Stimulated activated CD8-positive, alpha-beta memory T cell treated with anti-CD3 and anti-CD28 coated beads, Interleukin-4, amount 100 ng/mL, for 24 hours (primary cell): ENCODE measurements around the gene PPP5C.
A peak's percentile ranks its signal among the peaks of the same experiment; 100 is the strongest.
"Not testable (repeated sequence)": the region's sequence is repeated elsewhere in the genome, so short reads cannot be mapped to it uniquely, and the experiment has no call there.

Experiments used
- DNase-seq: peaks from one replicate; pipeline ENCODE4 v3.0.0-alpha.2; 2020; ENCODE audit warnings: low read depth

The PPP5C gene

GRCh38 chr19:46410205-46411087, 63.6 kb downstream of the PPP5C start:
- DNase-seq = no peak

GRCh38 chr19:46411088-46411924, 64.4 kb downstream of the PPP5C start:
- no peak for DNase-seq

- DNase-seq = no peak
Observed at GRCh38 chr19:46411925-46412649, 65.2 kb downstream of the PPP5C start.

DNA sequence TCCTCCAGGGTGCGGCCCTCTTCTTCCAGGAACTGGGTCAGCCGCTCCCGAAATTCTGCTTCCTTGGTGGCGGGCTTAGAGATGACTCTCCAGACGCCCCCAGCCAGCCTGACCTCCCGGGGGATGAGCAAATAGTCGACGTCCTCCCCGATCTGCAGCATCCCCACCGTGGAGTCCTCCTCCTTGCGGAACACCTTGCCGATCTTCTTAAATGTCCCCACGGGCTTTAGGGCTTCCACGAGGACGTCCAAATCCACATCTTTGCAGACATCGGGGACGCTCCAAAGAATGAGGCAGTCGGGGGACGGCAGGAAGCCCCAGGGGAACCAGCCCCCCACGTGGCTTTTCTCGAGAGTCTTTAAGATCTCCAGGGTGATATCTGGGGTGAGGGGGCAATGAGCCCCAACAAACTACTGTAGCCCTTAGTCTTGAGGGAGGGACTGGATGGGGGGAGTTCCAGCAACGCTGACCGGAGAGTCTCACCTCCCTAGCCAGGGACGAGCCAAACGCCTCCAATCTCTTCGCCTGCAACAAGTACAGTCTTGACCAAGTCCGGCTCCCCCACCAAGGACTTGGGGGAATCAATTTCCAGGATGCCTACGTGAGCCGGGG, 65.9 kb downstream of the PPP5C start:
- DNase-seq = no peak

DNA sequence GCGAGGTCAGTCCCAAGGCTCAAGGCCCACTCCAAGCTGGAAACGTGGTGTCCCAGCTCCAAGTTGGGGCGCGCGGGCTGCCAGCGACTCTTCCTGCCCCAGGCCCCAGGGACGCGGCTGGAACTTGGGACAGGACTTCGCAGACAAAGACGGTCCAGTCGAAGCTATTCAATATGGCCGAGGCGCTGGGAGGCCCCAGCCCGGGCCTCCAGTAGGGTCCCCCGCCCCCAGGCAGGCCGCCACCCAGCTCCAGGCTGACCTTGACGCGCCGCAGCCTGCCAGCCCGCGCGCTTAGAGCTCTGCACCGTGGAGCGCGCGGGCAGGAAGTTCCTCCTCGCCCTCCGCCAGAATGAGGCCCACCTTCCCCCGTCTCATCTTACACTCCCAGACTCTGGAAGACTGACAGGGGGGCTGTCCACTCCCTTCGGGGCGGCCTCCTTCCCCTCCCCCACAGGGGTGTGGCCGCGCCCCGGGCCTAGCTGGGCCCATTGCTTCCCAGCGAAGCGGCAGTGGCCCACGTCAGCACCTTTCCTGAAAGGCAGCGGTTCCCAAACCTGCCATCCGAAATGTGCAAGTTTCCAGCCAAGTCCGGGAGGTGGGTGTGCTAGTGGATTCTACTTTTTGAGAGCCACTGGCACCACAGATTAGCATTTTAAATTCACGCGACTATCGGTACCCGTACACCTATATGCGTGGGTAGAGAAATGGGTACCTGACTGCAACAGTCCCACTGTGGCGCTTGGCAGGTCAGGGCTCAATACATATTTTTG, 66.6 kb downstream of the PPP5C start, which contains the start of gene CCDC8:
TSS of gene CCDC8 (minus strand) at position 303 of the 770 bp plus-strand sequence. CDS start 754 bp downstream, outside the sequence.
- DNase-seq = no peak

GRCh38 chr19:46414899-46415298, 68.0 kb downstream of the PPP5C start:
- not testable (repeated sequence) for DNase-seq

- peak; percentile 45 for DNase-seq
Observed at GRCh38 chr19:46415804-46416709, 69.2 kb downstream of the PPP5C start.

GRCh38 chr19:46420056-46420455, 73.2 kb downstream of the PPP5C start:
- DNase-seq = no peak

GRCh38 chr19:46422344-46422743, 75.5 kb downstream of the PPP5C start:
- DNase-seq = no peak

DNA sequence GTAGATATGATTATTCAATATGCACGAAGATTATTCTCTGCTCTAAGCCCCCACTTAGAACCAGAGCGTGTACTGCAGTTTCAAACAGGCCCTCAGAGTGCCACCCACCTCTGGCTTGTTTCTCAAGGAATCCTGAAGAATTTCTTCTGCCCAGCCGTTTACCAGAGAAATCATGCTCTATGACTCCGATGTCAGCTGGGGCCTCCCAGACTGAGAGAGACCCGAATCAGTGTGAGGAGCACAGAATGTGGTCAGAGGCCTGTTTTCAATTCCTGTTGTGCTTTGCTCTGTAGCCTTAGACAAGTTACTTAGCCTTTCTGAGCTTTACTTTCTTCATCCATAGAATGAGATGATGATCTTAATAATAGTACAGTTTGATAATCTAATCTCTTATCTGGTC, 76.3 kb downstream of the PPP5C start:
- DNase-seq = no peak

GRCh38 chr19:46426035-46426505, 79.2 kb downstream of the PPP5C start:
- no peak for DNase-seq

DNA sequence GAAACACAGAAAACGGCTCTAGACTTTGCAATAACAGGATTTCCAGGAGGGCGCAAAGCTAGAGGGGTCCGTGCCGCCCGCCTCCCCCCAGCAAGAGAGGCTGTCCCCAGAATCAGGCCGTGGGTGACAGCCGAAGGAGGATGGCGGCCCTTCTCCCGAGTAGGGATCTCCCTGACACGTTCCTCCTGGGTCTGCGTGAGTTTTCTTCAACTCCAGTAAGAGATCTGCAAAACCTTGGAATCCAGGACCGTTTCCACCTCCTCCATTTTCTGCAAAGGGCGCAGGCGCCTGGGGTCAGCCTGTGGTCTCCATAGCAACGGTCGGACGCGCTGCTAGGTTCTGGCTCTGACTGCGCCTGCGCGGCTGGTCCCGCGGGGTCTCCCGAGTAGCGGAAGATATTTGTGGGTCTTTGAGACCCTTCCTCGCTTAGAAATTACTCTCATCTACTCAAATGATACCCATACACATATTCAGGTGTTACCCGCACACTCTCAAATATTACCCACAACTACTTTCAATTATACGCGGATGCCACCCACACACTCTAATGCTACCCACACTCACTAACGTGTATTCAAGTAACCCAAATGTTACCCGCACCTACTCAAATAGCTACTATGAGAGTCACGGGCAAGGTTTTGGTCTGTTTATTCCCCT, 79.7 kb downstream of the PPP5C start:
- DNase-seq = peak; percentile 42

DNA sequence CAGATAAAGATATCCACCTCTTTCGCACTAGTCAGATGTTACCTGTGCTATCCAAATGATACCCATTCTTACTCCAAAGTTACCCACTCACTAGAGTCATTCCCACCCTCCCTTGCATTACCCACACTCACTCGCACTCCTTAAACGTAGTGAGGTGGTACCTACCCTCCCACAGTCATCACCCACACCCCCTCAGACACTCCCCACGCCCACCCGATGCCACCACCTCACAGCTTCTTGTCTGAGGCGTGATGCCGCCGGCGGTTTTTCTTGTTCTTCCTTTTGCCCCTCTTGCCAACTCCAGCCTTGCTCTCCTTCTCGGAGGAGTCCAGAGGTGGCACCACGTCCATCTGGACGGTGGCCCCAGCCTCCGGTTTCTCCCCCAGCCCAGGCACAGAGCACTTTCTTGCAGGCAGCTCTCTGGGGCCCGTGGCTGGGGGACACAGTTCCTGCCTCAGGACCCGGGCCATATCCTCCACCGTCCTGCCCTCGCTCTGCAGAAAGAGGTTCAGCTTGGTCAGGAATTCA, 80.7 kb downstream of the PPP5C start:
- no peak for DNase-seq

DNA sequence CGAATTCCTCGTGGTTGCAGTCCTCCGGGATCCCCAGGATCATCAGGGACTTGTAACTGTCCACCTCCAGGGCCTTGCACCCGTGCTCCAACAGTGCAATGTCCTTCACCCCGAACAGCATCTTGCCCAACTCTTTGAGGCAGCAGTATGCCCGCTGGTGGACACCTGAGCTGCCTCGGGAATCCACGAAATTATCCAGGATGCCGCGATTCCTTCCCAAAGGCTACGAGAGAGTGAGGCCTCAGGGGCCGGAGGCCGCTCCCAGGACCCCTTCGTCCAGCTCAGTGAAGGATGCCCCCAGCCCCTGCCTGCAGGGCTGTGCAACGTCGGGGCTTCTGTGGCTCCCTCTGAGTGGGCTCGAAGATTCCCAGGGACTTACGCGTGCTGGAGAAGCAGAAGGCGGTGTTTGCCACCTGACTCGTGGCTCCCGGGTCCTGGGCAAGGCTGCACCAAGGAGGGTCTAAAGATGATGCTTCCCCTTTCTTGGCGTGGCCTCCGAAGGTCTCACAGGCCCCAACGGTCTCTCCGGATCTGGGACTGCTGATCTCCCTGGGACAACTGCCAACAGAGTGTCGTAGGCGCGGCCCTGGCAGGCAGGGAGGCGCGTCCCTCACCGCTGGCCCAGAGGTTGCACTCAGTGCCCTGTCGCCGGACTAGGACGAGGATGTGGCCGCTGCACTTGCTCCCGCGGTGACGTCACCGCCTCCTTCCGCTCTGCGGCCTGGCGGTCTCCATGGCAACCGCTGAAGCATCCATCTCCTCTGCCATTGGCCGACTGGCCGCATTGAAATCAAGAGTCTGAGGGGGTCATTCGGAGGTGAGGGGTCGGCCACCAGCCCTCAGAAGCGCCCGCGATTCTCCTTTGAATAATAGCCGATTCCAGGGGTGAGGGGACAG, 81.6 kb downstream of the PPP5C start, which contains the start of gene PNMA8C:
TSS of gene PNMA8C (minus strand) at position 698 of the 897 bp plus-strand sequence. CDS start at position 121, 577 bp downstream.
- DNase-seq = peak; percentile 33

DNA sequence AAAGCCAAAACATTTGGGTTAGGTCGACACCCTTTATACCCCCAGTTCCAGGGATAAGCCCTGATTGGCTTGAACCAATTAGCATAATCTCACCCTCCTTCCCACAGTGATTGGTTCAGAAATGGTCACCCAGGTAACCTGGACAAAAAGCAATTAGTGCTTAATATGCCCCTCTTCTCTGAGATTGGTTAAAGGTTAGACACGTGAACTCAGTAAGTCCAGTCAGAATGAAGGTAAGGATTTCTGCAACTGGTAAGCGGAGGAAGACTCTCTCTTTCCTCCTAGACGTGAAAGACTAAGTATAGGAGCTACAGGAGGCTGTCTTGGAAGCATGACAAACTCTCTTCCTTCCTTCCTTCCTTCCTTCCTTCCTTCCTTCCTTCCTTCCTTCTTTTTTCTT, 83.1 kb downstream of the PPP5C start:
- no peak for DNase-seq

GRCh38 chr19:46431824-46432223, 84.9 kb downstream of the PPP5C start:
- DNase-seq = no peak

DNA sequence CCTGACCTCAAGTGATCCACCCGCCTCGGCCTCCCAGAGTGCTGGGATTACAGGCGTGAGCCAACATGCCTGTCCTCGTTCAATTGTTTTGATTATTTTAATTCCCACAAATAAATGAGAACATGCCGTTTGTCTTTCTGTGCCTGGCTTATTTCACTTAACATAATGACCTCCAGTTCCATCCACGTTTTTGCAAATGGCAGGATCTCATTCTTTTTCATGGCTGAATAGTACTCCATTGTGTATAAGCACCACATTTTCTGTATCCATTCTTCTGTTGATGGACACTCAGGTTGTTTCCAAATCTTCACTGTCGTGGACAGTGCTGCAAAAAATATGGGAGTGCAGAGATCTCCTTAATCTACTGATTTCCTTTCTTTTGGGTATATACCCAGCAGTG, 86.6 kb downstream of the PPP5C start:
- DNase-seq = not testable (repeated sequence)

- DNase-seq = no peak
Observed at GRCh38 chr19:46435009-46435408, 88.1 kb downstream of the PPP5C start.
